HG03108 (cell line): Measurements from ENCODE around the gene PSMB5.

Experiments
- ATAC-seq: cut with Tn5 transposase; IDR thresholded peaks from one replicate; pipeline ENCODE4 v1.9.1; 2021; ENCODE audit warnings: moderate library complexity; ENCODE audit not compliant: unreplicated experiment

PSMB5 gene

DNA sequence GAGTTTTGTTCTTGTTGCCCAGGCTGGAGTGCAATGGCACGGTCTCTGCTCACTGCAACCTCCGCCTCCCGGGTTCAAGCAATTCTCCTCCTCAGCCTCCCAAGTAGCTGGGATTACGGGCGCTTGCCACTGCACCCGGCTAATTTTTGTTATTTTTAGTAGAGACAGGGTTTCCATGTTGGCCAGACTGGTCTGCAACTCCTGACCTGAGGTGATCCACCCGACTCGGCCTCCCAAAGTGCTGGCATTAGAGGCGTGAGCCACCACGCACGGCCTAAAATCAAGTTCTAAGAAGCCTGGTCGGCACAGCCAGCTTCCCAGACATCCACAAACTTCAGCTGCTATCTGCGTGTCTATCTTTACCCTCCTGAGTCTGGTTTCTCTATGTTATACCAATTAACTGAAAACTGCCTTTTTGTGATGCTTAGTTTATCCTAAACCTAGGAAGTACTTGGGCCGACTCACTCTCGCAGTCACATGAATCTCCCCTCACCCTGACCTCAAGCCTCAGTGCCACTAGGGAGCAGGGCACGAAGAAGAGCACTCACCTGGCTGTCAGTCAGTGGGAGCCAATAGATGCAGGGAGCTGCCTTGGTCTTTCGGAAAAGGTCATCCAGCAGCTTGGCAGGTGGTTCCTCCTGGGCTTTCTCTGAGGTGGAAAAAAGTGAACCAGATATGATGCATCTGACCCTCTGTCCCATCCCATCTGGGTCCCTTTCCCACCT, 26.0 kb upstream of the PSMB5 start:
- ATAC-seq, result no peak

DNA sequence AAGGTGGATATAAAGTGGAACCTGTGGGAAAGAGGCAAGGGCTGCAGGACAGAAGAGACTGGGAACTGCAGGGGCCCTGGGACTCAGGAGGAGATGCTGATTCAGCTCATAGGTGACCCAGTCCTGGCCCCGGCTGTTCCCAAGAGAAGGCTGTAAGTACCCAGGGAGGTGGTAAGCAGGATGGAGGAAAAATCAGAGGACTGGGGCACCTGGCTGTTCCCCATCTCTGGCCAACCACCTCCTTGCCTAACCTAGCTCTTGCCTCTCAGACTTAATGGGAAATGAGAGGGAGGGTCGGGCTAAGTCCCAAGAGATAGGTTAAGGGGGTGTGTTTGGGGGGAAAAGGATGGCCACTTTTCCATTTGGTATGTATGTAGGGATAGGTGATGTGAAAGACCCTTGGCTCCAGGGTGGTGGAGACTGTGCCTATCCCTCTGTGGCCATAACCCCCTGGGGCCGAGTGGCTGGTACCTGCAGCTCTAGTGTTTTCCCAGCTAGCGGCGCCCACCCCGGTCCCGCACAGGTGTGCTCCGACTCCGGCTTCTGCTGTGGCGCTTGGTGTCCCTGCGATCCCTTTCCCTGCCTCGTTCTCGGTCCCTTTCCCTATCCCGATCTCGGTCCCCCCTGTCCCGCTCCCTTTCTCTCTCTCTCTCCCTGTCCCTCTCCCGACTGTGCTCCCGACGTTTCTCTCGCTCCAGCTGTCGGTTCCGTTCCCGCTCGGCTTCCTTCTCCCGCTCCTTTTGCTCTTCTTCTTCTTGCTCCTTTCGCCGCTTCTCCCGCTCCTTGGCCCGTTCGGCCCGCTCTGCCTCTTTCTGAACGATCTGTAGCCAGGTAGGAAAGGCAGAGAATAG, 24.2 kb upstream of the PSMB5 start:
- no peak for ATAC-seq

DNA sequence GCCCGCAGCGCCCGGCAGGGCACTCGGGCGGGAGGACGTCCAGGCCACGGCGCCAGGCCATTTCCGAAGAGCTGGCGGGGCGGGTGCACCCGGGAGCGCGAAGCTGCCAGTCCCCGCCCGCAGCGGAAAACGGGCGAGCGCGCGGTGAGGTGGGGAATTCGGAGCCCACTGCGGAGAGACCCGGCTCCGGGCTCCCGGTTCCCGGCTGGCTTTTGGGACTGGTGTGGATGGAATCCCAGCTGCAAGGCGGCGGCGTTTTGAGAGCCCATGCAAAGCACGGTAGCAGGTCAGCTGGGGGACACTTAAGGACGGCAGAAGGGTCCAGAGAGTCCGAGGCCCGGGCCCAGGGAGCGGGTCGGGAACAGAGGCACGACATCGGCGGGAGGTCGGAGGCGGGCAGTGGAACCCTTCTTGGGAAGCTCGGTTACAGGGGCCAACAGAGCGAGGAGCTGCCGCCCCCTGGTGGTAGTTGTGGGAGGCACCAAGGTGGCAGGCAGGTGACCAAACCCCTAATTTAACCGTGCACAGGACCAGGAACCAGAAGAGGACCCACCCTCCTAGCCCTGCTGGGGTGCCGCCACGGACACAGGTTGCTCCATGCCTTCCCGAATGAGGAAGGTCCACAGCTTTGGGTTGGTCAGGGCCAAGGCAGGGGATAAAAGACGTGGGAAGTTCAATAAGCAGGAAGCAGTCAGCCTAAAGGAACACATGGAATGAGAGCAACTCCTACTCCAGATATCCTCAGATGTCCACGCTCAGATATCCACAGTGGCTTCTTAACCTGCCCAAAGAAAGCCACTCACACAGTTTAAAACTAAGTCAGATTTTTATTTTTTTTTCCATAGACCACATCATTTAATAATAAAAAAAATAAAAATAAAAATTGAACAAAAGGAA, 23.3 kb upstream of the PSMB5 start:
- ATAC-seq, result peak; percentile 43

DNA sequence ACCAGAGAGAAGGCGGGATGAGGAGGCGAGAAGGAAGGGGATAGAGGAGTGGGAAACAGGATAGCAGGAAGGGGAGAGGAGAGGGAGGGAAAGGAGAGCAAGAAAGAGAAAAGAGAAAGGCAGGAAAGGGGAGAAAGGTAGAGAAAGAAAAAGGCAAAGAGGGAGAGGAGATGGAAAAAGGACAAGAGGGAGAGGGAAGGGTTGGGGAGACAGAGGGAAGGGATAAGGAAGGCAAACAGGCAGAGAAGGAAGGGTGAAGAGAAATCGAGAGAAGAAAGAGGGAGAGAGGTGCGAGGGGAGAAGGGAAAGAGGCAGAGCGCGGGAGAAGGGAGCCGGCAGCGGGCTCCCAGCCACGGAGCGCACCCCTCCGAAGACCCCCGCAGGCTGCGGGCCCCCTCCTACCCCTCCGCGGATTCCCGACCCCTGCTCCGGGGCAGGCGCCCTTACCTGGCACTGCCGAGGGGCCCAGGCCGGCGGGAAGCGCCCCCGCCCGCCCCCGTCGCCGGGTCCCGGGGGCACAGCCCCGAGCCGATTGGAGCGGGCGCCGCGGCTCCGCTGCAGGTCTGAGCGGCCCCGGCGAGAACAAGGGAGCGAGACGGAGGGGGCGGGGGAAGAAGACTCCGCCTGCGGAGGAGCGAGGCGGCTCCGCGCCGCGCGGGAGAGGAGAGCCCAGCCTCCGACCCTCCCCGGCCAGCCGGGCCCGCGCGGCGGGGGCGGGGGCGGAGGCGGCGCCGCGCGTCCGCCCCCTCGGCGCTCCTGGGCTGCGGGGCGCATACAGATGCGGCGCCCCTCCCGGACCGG, 22.5 kb upstream of the PSMB5 start, which contains the start of gene CDH24:
CDH24 (minus strand) TSS at position 565 of the 801 bp plus-strand sequence. CDS start 1,787 bp downstream, outside the sequence.
- peak; percentile 36 for ATAC-seq

DNA sequence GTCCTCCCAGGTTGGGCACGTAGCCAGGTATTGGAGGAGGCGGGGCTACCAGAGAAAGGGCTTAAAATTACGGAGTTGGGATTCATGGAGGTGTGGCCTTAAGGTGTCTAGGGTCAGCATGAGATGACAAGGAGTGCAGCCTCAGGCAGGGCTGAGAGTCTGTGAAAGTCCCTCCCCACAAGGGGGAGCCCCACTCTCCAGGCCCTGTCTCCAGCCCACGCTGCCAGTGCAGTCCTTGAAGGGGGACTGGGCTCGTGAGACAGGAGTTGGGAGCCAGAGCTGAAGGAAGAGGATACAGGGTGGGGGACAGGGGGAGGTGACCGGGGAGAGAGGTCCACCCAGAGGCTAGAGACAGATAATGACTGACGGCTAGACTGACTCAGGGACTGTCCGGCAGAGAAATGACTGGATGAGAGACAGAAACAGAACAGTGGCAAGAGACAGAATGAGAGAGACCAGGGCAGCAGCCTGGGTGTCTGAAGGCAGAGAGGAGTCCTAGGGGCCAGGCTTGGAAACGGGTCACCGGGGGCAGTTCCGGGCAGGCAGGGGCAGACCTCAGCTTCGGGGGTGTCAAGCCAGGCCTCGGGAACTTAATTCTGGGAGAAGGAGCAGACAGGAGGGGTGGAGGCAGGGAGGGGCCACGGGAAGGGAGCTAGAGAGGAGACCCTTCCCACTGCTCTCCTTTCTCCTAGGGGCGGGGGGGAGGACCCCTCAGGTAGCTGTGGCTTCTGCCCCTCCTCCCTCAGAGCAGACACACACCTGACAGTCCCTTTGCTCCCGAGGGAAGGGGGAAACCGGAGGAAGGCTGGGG, 21.6 kb upstream of the PSMB5 start:
- ATAC-seq, result peak; percentile 43

DNA sequence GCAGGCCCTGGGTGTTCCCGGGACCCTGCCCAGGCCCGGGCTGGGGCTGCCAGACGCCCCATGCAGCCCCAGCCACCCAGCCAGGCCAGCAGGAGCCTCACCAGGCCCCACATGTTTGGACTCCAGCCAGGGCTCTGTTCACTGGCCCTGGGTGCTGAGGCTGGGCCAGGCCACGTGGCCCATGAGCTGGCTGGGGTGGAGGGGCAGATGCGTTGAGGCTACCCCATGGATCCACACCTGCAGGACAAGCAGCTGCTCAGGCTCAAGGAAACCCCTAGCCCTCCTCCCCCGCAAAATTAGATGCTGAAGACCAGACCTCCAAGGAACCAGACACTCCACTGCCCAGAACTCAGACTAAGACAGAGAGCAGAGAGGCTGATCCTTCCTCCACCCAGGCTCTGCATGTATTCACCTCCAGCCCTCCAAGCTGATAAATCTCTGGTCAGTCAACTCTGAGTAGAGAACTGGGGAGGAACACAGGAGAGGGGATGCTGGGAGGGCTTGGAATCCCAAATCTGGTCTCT, 21.0 kb upstream of the PSMB5 start:
- no peak for ATAC-seq

DNA sequence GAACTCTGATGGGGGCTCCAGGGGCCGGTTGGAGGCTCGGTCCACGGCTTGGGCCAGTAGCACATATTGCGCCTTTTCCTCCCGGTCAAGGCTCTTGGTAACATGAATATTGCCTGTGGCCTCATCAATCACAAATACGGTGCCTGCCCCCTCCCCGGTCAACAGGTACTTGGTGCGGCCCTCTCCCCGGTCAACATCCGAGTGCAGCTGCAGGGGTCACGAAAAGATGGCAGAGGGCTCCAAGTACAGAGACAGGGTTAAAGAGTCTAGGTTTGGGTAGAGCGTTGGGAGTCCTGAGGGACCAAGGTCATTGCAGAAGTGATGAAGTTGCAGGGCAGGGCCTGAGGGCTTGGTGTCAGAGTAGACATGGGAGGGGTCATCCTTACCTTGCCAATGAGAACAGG, 20.4 kb upstream of the PSMB5 start:
- no peak for ATAC-seq

DNA sequence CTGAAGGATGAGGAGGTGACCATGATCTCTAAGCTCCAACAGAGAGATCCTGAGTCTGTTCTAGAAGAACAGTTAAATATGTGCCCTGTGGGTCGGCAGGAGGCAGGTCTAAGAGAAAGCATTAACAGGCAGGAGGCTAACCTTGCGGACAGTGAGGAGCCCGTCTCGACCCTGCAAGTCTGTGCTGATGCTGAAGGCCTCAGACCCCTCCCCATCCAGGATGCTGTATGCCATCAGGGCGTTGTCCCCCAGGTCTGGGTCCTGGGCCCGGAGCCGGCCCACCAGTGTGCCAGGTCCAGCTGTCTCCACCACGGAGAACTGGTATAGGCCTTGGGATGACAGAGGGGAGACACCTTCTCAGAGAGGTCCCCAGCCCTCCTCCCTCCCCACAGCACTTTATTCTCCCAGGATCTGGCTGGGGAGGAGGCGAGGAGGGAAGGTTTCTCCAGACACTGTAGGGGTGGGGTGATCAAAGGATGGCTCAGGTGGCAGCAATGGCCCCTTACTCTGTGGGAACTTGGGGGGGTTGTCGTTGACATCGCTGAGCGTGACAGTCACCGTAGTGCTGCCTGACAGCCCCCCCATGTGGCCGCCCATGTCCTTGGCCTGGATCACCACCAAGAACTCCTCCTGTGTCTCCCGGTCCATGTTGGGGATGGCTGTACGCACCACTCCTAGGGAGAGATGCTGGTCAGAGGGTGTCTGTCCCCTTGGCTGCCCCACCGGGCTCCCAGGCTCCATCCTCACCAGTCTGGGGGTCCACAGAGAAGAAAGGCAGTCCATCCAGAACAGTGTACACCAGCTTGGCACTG, 19.5 kb upstream of the PSMB5 start:
- ATAC-seq, result no peak

DNA sequence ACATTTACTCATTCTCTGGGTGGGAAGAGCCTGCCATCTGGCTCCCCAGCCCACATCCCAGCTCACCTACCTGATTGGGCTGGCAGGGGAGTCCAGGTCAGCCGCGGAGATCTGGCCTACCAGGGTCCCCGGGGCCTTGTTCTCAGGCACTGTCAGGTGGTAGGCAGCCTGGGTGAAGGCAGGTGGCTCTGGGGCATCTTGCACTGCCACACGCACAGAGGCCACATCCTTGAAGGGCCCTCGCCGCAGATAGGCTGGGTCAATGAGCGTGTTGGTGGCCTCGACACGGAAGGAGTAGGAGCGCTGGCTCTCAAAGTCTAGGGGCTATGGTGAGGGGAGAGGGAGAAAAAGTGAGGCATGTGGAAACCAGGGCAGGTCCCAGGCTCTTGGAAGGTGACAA, 18.7 kb upstream of the PSMB5 start:
- ATAC-seq, result no peak

DNA sequence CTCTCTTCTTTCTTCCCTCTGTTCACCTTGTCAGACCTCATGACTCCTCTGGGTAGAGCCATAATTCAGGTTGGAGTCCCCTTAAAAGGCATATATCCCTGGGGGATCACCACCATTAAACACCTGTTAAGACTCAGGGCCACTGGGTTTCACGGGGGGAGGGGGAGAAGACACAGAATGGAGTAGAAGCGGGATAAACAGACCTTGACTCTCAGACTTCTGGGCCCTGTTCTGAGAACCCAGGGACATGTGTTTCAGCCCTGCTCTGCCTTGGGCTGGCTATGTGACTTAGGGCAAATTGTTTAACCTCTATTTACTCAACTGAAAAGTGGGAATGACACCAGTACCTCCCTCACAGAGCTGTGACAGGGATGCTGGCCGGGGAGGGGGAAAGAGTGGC, 18.0 kb upstream of the PSMB5 start:
- no peak for ATAC-seq

DNA sequence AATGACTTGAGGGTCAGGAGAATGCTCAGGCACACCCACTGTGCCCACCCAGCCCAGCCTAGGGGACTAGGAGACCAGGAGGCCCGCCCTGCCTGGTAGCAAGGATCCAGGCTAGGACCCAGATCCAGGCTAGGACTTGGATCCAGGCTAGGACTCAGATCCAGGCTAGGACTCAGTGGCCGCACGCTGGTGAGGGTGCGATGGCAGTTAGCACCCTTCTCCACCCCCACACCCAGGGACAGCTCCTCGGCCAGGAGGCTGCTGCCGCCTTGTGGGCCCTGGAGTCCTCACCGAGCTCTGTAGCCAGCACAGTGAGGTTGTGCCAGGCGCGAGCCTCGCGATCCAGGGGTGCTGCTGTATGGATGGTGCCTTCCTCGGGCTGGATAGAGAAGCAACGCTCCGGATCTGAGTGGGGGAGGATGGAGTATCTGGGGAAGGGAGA, 17.5 kb upstream of the PSMB5 start:
- ATAC-seq, result no peak

DNA sequence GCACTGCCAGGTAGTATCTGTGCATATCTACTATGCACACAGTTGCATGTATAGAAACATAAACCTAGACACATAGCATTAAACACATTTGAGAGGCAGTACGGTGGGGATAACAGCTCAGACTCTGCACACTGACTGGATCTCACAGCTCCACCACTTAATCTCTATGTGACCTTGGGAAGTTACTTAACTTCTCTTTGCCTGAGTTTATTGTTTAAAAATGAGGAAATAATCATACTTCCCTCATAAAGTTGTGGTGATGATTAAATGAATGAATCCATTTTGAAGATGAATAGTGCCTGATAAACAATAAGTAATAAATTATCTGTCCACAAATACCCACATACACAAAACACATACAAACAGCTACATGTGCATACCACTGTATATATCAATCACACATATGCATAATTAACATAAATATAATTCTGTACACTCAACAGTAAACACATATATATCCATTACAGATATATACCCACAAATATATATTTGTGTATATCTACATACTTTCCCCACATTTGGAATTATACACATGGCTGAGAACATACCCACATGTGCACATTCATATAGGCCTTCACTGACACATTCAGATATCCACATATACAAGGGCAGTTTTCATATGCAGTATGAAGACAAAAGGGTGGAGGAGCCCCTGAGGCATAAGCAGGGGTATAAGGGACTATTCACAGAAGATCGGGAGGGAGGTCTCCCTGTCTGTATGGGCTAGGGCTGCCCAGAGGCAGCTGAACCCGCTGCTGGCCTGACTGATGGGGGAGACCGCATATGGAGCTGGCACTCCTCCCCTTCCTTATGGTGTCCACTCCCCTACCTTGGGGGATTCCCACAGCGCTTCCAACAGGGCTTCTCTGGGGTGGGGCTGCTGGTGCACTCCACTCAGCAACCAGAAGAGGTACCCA, 16.7 kb upstream of the PSMB5 start:
- no peak for ATAC-seq

DNA sequence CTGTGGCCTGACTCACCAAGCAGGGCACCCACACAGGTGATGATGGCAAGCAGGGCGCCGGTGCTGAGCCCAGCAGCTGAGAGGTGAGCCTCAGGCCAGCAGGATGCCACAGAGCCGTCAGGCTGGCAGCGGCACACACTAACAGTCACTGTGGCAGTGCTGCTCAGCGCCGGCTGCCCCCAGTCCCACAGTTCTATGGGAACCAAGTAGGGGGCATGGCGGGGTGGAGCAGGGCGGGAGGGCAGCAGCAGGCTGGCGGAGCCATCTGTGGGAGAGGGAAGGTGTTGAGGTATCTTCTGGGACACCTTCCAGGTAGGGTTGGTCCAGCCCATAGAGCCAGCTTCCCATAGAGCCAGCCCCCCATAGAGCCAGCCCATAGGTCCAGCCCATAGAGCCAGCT, 14.3 kb upstream of the PSMB5 start:
- no peak for ATAC-seq

DNA sequence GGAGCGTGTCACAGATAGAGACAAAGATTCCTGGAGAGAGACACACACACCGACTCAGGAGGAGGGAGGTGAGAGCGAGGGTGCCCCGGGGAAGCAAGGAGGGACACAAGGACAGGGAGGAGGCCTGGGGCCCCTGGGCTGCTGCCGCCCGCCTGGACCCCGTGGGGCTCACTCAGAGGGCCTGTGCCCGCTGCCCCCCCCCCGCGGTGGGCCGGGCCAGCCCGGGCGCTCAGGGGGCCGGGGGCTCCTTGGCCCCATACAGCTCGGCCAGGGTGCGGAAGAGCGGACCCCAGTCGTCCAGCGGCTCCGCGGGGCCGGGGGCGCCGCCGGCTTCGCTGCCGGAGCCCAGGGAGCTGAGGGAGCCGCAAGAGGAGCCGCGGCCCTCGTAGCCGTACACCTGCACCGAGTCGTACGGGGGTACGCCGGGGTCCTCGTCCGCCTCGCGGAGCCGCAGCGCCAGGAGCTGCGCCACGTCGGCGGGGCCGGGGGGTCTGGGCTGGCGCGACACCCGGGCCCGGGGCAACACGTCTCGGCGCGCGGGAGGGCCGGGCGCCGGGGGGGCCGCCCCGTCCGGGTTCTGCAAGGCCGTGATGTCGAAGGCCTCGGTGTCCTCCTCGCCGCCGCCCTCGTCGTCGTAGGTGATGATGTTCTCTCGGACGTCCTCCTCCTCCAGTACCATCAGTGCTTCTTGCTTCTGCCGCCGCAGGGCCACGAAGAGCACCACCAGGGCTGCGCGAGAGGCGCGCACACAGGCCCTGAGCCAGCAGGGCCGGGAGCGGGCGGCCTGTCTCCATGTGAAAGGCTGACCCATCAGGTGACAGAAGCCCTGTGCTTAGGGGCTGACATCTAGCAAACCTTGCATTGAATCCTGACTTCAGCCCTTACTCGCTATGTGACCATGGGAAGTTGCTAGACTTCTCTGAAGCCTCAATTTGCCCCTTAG, 13.3 kb upstream of the PSMB5 start:
- ATAC-seq, result no peak

DNA sequence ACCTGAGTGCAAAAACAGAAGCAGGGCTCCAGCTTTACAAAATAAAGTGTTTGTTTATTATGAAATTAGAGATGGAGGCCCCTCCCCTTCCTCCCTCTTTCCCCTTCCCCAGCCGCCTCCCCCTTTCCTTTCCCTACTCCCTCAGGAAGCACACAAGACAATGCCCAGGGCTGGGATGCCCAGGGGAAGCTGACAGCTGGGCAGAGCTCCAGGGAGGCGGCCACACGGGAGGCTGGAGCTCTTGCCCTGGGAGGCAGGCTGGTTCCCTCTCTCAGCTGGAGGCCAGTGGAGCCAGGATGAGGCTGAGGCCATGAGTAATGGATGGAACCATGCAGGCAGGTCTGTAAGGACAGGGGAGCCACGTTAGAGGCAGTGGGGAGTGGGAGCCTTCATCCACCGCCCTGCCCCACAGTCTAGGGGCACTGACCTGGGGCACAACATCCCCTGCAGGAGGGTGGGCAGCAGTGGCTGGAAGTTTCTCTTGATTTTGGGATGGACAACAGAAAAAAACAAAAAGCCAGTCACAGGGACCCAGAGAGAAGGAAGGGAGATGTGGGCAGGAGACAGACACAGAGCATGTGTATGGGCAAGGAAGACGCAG, 12.4 kb upstream of the PSMB5 start:
- no peak for ATAC-seq
